Stimulated activated CD4-positive, alpha-beta T cell treated with anti-CD3 and anti-CD28 coated beads, TNF-alpha, amount 100 ng/mL, for 48 hours (primary cell): ENCODE measurements around the gene ZNF362.
A peak's percentile ranks its signal among the peaks of the same experiment; 100 is the strongest.
"Not testable (repeated sequence)": the region's sequence is repeated elsewhere in the genome, so short reads cannot be mapped to it uniquely, and the experiment has no call there.

Experiments
- DNase-seq, 3 donors: peaks; one replicate each; pipeline ENCODE4 v3.0.0-alpha.2; 2020; ENCODE audit warnings: low read depth in 3 of 3

The ZNF362 gene, protein sequence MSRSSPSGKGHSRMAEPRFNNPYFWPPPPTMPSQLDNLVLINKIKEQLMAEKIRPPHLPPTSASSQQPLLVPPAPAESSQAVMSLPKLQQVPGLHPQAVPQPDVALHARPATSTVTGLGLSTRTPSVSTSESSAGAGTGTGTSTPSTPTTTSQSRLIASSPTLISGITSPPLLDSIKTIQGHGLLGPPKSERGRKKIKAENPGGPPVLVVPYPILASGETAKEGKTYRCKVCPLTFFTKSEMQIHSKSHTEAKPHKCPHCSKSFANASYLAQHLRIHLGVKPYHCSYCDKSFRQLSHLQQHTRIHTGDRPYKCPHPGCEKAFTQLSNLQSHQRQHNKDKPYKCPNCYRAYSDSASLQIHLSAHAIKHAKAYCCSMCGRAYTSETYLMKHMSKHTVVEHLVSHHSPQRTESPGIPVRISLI

DNA sequence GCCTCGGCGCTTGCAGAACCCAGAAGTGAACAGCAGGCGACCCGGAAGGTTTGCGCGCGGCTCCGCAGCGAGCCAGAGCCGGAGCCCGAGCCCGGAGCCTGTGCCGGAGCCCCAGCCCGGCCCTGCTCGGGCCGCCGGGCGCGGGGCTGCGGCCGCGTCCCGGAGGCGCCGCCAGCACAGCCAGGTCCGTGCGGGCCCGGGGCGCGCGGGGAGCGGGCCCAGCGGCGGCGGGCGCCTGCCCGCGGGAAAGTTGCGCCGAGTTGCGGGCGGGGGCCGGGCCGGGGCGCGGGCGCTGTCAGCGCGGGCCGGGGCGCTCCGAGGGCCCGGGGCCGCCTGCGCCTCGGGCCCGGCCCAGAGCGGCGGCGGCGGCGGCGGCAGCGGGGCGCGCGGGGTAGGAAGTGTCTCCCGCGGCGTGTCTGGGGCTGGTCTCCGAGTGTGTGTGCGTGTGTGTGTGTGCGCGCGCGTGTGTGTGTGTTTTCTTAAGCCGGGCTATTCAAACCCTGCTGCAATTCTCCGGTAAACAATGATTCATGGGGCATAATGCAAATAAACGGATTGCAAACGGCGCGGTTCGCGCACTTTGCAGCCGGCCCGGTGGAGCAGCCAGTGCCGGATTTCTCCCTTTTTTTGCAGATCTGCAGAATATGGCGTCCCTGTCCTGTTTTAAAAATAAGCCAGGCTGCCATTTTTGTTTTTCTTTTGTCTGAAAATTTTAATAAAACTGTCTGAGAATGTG lies at the start of gene ZNF362:
Gene ZNF362, plus strand, starts transcription at position 22 of the 736 bp plus-strand sequence. CDS start 14,083 bp downstream, outside the sequence.
- peak; percentile 32 to 52 (median 48) for DNase-seq

DNA sequence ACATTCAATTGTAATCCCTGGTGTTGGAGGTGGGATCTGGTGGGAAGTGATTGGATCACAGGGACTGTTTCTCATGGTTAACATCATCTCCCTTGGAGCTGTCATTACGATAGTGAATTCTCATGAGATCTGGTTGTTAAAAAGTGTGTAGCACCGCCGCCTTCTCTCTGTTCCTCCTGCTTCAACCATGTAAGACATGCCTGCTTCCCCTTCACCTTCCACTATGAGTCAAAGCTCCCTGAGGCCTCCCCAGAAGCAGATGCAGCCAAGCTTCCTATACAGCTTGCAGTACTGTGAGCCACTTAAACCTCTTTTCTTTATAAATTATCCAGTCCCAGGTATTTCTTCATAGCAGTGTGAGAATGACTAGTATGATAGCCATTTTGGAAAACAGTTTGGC lies 44.3 kb upstream of the ZNF362 start:
- no peak for DNase-seq

DNA sequence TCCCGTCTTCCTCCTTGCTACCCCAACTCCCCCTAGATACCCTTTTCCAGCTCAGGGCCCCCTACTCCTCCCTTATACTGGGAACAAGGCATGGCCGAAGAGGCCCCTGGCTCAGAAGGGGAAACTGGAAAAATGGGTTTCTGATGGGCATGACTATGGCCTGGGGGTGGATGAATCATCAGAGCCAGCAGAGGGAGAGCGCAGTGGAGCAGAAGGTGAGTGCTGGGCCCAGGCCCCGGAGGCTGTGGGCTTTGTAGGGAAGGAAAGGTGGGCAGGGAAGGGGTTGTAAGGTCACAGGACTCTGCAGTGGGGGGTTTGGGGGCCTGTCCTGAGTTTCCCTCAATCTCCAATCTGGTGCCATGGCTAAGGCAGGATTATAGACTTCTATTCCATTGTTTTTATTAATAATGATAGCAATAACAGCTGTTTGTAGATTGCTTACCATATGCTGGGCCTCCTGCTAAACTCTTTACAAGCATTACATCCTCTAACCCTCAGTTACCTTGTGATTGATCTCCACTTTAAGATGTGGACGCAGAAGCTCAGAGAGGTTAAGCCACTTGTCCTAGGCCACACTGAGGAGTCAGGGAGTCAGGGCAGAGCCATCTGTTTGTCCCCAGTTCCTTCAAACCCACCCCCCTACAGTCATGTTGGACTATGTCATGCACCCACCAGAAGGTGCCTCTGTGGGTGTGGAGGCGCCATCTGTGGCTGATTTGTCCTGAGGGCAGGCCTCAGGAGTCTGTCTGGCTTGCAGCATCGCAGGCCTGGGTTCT lies 36.2 kb upstream of the ZNF362 start:
- DNase-seq: no peak

DNA sequence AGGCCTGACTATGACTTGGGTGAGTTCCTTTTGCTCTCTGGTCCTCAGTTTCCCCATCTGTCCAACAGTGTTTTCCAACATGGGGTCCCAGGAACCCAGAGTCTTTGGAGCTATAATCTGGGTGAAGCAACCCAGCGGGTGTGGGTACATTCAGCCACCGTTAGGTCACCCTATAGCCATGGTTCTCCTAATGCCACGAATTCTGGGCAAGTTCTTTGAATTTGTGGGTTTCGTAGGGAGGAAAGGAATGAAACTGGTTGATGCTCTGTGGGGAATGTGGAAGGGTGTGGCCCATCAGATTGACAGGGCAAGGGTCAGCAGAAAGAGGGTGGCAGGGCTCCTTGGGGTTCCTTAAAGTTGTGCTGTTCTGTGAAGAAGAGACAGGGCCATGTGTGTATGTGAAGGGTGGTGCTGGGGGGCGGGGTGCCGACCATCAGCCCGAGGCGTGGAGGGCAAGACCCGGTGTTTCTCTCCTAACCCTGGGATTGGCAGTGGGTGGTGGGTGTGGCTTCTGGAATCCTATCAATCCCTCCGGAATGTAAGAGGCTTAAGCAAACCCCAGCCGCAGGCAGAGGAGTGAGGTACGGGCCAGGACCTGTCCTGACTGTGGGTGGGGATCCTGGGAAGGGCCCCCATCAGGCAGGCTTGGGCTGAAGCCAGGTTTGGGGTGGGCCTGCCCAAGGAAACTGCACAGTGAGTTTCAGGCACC lies 35.5 kb upstream of the ZNF362 start:
- DNase-seq: no peak

DNA sequence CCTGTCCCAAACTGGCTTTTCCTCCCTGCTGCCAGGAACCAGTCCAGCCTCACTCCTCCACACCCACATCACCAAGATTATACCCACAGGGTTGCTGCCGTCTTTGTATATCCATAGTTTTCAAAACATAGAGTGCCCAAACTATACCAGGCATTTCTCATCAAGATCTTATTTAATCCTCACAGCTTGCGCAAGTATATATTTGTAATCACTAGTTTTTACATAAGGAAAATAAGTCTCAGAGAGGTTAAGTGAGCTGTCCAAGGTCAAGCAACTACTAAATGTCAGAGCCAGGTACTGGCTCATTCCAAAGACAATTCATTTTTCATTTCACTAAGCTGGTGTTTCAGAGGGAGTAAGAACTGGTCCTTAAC lies 34.9 kb upstream of the ZNF362 start:
- DNase-seq: no peak

DNA sequence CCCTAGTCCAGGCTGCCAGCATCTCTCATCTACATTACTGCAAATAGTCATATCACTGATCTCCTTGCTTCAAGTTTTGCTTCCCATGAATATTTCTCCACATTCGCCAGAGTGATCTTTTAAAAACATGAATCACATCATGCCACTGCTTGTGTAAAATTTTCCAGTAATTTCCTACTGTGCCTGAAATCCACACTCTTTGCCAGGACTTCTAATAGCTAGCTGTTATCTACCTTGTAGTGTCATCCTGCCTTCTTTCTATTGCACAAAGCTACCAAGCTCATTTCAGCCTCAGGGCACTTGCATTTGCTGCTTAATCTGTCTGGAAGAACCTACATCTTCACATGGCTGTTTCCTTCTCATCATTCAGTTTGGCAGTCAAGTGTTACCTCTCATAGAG lies 33.9 kb upstream of the ZNF362 start:
- DNase-seq: no peak

DNA sequence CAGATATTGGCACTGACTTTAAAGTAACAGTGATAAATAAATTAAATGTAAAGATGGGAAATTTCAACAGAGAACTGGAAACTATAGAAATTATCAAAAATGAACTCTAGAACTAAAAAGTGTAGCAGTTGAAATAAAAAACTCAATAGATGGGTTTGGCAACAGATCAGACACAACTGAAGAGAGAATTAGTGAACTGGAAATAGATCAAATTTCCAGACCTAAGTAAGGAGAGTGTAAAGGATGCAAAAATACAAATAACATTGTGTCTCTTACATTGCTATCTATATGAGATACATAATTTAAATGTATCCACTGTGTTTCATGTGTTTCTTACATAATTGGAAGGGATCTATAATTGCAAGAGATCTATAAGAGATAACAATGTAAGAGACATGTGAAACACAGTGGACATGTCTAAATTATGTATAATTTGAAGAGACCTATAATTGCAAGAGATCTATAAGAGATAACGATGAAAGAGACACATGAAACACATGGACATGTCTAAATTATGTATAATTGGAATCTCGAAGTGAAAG lies 32.1 kb upstream of the ZNF362 start:
- DNase-seq: no peak

DNA sequence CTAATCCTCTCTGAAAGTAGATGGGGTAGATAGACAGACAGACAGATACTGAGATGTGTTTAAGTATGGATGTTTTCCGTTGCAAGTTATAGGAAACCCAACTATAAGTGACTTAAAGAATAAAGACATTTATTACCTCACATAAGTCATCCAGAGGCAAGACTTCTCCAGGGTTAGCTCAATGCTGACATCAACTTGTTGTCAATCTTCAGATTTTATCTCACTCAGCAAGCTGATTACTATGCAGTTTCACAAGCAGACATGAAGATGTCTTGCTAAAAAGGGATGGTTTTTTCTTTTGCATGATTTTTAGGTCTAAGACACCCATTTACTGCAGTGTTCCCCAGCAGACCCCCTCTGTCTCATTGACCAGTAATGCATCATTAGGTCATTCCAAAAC lies 30.7 kb upstream of the ZNF362 start:
- no peak for DNase-seq

DNA sequence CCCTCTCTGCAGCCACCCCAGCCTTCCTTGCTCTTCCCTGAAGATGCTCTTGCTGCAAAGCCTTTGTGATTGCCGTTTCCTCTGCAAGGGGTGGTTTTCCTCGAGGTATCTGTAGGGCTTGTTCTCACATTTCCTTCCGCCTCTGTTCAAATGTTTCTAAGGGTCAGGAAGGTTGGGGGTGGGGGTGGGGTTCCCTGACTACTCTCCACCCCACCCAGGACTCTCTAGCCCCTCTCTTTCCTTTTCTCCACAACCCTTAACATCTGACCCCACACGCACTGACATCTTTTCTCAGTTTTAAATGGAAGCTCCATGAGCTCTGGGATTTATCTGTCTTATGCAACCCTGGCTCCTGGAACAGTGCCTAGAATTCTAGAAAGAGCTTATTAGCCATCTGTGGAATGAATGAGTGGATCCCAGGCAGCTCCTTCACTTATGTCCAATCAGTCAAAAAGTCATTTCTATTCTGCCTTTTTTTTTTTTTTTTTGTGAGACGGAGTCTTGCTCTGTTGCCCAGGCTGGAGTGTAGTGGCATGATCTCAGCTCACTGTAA lies 27.3 kb upstream of the ZNF362 start:
- no peak for DNase-seq

DNA sequence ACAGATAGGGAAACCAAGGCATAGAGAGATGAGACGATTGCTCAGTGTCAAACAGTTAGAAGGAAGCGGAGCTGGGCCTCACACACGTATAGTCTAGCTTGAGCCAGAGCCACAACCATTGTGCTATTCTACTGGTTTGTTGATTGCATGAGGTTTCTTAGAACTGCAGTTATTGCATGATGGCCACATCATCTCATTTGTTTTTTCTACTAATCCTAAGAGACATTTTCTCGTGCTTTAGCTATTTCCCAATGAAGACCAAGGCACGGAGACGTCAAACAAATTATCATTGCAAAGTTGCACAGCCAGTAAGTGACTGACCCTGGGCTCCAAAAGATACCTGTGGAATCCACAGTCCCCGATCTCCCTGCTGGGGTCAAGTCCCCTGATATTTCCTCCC lies 25.1 kb upstream of the ZNF362 start:
- no peak for DNase-seq

DNA sequence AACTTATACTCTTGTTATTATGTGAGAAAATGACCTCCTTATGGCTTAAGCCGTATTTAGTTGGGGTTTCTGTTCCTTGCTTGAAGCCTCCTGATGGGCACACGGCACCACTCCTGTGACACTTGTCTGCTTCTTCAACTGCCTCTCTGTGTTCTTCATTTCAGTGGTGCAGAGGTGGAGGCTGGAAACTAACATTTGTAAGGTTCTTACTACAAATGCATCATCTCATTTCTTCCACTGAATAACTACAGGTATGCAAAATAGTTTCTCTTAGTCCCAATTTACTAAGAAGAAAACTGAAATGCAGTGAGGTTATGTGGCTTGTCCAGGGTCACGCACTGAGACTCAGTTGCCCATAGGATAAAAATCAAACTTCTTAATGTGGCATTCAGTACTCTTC lies 23.6 kb upstream of the ZNF362 start:
- DNase-seq: no peak

DNA sequence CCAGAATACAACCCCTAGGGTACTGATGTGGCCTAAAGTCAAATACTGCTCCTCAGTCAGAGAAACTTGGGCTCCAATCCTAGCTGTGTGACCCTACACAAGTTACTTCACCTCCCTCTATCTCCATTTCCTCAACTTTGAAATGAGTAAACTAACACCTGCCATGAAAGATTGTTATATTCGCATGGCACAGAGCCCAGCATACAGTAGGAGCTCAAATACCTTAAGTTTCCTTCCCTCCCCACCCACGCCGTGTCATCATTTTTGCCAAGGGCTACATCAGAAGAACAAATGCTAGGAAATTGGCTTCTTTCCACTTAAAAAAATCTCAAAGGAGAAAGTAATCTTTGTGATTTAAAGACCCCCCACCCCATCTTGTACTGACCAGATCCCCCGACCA lies 22.2 kb upstream of the ZNF362 start:
- no peak for DNase-seq

DNA sequence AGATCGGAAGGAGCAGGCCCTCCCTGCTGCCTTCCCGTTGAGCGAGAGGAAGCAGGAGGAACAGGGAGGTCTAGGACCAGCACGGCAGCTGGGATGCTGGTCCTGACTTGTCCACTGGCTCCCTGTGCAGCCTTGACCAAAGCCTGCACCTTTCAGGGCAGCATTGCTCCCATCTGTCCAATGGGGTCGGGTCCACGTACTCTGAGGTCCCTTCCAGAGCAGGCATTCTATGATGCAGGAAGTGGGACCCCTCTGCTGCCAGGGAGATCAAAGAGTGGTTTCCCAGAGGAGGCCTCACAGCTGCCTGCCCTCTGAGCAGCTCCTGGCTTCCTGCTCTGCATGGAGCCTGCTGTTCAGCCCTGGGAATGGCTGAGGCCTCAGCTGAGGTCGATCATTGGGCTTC lies 21.7 kb upstream of the ZNF362 start:
- DNase-seq: no peak

DNA sequence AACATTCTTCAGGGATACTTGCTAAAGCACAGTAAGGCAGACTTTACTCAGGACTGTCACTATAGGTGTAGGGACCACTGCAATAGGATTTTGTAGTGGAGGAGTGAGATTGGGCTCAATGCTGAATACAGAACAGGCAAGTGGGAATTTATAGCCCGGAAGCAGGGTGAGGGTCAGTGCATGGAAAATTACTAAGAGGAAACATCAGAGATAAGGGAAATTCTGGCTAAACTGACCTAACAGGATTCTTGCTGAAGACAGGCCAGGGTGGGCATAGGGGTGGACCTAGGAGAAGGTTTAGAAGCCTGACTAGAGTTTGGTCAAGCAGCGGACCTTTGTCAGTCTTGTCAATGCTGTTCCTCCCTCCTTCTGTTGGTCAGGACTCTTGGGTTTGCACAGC lies 20.8 kb upstream of the ZNF362 start:
- no peak for DNase-seq

DNA sequence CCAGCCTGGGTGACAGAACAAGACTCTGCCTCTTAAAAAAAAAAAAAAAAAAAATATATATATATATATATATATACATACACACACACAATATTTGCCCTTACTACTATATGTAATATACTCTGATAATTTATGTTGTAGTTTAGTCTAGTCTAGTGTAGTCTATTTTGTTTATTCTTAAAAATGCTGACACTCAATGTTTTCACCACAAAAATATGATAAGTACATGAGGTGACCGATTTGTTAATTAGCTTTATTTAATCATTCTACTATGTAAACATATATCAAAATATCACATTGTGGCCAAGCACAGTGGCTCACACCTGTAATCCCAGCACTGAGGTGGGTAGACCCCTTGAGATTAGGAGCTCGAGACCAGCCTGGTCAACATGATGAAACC lies 19.8 kb upstream of the ZNF362 start:
- no peak for DNase-seq

DNA sequence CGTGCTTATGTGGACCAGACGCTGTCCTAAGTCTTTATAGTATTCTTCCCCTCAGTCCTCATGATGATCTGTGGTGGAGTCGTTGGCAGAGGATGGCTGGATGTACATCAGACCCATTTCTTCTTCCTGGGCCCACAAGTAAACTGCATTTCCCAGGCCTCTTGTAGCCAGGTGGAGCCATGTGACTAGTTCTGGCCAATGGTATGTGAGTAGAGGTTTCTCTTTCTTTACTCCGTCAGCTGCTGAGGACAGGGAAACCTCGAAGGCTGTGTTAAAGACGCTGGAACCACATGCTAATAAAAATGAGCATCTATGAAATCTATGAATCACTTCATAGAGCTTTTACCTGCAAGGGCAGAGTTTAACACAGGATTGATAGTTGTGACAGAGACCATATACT lies 18.7 kb upstream of the ZNF362 start:
- no peak for DNase-seq

DNA sequence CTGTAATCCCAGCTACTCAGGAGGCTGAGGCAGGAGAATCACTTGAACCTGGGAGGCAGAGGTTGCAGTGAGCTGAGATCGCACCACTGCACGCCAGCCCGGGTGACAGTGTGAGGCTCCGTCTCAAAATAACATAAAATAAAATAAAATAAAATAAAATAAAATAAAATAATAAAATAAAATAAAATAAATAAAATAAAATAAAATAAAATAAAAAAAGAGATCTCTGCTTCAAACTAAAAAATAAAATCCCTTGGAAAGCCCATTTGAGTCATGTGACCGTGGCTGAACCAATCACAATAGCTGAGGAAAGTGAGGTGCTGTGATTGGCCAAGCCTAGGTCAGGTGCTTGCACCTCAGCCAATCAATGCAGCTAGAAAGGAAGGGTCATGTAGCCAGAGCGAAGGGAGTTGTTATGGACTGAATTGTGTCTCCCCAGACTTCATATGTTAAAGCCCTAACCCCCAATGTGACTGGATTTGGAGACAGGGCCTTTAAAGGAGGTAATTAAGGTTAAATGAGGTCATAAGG lies 18.0 kb upstream of the ZNF362 start:
- DNase-seq: not testable (repeated sequence)

DNA sequence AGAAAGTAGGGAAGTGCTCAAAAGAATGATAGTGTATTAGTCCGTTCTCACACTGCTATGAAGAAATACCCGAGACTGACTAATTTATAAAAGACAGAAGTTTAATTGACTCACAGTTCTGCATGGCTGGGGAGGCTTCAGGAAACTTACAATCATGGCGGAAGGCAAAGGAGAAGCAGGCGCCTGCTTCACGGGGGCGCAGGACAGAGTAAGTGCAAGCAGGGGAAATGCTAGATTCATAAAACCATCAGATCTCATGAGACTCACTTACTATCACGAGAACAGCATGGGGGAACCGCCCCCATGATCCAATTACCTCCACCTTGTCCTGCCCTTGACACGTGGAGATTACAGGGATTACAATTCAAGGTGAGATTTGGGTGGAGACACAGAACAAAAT lies 16.9 kb upstream of the ZNF362 start:
- not testable (repeated sequence) for DNase-seq

DNA sequence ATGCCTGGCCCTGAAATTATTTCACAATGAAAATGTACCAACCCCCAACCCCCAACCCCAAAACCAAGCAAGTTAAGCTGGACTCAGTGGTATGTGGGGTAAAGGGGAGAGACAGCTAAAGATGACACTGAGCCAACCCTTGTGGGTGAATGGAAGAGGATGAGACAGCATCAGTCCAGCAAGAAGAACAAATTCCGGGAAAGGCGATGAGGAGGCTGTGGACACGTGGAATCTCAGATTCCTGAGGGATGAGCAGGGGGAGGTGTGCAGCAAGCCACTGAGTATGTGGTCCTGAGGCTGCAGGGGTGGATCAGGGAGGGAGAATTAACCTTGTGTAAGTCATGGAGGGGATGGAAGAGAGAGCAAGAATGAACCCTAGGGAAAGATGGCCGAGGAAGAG lies 14.4 kb upstream of the ZNF362 start:
- no peak for DNase-seq

DNA sequence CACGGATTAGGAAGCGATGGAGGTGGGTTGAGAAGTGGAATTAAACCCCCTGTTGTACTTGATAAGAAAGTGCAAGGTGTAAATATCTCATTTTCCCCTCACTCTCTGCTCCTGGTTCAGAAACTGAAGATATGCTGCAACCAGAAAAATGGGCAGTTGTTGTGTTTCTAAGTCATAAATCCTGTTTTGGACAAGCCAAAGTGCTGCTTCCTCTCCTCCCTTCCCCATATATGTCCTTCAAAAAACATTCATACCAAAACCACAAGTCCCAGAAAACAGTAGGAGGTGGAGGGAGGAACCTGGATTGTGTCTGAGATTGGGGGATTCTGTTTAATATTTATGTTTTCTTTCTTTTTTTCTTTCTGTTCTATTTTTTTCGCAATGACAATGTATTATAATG lies 13.6 kb upstream of the ZNF362 start:
- no peak for DNase-seq
